Head of caudate nucleus (tissue), 42 donors: ENCODE data around the gene MARK1.
A peak's percentile ranks its signal among the peaks of the same experiment; 100 is the strongest.
"Not testable (repeated sequence)": the region's sequence is repeated elsewhere in the genome, so short reads cannot be mapped to it uniquely, and the experiment has no call there.

Source experiments
- DNase-seq, 42 donors: peaks; one replicate each; pipeline versions ENCODE4 v3.0.0 to v3.0.0-alpha.2; 2020 to 2021; ENCODE audit warnings: mixed read lengths in 7 of 42
- intact Hi-C: fragments of 100-400 bp; cut with DNase I; formaldehyde crosslinking; loops from one replicate; pipeline ENCODE4 v1.15.0; 2022

Gene MARK1

DNA sequence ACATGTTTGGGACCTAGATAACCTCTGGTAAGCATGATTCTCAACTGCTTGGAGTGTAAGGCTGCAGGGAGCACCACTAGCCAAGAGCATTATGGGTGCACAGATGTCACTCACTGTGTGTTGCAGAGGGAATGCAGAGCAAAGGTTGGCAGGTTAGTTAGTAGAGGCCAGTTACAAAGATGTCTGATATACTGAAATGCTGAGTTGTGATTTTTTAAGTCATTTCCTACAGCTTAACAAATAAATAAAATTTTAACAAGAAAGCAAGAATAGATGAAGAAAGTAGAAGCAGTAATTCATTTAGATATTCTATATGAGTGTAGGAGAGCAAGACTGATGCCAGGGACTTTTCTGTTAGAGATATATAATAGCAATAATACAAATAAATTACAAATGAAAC, 64.8 kb downstream of the MARK1 start:
- no peak for DNase-seq
- intact Hi-C loops: no loop called here

DNA sequence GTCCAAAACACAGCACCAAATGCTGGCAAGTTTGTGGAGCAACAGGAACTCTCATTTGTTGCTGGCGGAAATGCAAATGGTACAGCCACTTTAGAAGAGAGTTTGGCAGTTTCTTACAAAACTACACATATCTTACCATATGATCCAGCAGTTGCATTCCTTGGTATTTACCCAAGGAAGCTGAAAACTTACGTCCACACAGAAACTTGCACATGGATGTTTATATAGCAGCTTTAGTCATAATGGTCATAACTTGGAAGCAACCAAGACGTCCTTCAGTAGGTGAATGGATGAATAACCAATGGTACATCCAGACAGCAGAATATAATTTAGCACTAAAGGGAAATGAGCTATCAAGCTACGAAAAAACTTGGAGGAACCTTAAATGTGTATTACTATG, 66.4 kb downstream of the MARK1 start:
- no peak for DNase-seq
- intact Hi-C loops: no loop called here

DNA sequence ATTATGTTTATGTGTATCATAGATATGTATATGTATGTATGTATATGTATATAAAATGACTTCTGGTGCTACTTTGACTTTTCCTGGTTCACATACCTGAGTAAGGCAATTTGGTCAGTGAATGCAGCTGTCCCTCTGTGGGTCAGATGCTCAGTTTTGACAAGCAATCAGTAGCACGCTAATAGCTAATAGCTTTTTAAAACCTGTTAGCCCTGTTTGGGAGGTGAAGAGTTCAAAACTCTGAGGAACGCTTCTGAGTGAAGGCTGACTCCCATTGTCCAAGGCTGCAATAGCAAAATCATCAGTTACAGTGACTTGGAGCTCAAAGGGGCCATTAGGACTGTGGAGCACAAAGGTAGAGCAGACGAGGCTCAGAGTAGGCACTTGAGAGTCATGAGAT, 67.2 kb downstream of the MARK1 start:
- intact Hi-C loops: no loop called here
- DNase-seq: no peak

DNA sequence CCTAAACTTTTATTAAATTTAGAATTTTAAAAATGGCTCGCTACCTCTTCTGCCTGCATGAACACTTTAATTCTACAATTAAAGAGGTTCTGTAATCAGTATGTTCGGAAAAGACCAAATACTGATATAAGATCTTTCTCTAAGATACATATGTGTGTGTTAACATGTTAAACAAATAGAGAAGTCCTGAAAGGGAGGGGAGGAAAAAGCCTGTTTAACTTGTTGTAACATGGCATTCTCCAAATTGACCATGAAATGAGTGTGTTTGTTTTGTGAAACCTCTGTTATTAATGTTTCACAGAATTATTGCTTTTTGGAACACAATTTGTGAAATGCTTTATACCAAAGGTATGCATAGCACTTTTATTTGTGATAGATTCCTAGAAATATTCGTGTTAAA, 77.0 kb downstream of the MARK1 start:
- no peak for DNase-seq
- intact Hi-C loops: no loop called here

DNA sequence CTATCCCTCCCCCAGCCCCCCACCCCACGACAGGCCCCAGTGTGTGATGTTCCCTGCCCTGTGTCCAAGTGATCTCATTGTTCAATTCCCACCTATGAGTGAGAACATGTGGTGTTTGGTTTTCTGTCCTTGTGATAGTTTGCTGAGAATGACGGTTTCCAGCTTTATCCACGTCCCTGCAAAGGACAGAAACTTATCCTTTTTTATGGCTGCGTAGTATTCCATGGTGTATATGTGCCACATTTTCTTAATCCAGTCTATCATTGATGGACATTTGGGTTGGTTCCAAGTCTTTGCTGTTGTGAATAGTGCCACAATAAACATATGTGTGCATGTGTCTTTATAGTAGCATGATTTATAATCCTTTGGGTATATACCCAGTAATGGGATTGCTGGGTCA, 77.7 kb downstream of the MARK1 start:
- DNase-seq, intact Hi-C loops: not testable (repeated sequence)

DNA sequence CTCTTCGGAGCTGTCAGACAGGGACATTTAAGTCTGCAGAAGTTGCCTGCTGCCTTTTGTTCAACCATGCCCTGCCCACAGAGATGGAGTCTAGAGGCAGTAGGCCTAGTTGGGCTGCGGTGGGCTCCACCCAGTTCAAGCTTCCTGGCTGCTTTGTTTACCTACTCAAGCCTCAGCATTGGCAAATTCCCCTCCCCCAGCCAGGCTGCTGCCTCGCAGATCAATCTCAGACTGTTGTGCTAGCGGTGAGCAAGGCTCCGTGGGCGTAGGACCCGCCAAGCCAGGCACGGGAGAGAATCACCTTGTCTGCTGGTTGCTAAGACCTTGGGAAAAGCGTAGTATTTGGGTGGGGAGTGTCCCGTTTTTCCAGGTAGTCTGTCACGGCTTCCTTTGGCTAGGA, 83.2 kb downstream of the MARK1 start:
- DNase-seq, intact Hi-C loops: not testable (repeated sequence)

DNA sequence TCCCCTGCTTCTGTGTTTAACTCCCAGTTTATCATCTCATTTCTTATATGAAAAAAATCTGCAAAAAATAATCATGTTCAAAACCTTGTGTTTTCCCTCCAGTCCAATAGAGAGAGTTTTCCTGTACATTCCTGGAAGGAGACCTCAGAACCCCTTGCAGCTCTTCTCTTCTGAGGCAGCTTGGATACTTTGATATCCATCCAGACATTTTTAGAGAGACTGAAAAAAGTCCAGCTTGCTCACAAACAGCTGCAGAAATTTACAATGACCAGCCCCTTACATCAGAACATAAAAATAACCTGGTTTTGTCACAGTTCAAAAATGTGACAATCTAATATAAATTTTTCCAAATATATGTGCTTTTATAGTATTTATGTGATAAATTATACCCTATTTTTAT, 88.9 kb downstream of the MARK1 start:
- intact Hi-C loops: no loop called here
- DNase-seq: no peak

DNA sequence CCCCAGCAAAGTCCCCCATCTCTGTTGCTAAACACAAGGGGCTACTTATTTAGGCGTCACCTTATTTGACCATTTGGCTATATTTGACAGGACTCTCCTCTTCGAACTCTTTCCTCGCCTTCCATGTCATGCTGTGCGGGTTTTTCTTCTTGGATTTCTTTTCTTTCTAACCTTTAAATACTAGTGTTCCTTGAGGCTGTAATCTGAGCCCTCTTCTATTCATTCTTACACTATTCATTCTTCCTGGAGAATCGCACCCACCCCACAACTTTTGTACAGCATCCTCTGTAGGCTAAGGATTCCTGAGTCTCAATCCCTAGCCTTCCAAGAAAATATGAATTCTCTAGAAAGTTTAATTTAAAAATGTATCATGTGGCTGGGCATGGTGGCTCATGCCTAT, 100.5 kb downstream of the MARK1 start:
- DNase-seq: no peak

DNA sequence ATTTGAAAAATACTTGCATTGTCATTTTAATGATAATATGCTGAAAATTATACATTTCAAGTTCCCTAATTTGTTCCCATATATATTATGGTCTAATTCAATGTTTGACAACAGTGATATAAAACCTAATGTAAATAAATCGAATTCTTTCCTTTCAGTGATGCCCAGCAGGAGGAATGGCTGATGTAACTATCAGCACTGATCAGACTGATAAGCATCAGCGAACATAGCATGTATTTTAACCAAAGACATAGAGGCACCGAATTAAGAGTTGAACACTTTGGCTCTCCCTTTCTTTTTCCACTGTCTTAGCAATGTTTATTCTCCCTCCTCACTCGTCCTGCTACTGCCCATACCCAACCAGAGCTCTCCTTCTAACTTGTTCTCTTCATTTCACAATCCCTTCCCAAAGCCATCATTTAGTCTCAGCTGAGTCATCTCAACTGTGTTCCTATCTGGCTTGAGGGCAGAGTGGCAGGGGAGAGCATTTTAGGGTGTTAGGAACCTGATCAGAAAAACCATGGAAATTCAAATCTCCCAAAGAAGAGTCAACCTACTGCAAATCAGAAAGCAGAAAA, 103.4 kb downstream of the MARK1 start:
- intact Hi-C loops: no loop called here
- DNase-seq: no peak

More for the DNA sequence above, 100.5 kb downstream of the MARK1 start:
- intact Hi-C loops: no loop called here

DNA sequence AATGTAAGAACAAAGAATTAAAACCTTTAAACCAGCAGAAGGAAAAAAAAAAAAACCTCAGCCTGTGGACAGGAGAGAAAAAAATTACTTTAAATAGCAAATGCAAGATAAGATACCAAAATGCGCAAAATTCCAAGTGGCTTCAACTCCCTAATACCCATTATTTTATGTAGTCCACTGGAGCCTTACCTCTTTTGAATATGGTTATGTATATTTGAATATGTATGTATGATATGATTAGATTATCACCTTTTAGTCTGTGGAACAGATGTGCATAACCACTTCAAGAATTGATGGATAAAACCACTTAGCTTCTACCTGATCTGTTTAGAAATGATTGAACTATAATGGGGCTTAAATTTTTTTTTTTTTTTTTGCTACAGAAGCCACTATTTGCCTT, 109.8 kb downstream of the MARK1 start:
- intact Hi-C loops: no loop called here
- no peak for DNase-seq

DNA sequence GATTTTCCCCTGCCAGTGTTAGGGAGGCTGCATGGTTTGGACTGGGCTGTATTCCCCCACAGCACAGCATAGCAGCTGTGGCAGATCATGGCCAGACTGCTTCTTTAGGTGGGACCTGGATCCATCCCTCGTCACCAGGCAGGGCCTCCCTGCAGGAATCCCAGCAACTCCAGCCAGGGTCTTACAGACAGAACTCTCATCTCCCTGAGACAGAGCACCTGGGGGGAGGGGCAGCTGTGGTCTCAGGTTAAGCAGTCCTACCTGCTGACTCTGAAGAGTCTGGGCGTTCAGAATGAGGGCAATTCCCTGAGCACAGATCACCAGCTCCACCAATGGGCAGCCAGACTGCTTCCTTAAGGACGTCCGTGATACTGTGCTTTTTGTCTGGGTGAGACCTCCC, 114.3 kb downstream of the MARK1 start:
- no peak for DNase-seq
- intact Hi-C loops: no loop called here

DNA sequence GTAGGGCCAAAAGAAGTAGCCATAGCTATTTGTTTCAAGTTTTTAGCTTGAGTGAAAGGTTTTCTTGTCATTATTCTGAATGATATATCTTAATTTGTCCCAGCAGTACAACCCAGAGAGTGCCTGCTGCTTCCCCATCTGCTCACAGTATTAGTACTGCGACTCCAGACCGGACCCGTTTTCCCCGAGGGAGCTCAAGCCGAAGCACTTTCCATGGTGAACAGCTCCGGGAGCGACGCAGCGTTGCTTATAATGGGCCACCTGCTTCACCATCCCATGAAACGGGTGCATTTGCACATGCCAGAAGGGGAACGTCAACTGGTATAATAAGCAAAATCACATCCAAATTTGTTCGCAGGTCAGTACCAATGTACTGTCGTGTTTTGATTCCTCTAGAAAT, 125.1 kb downstream of the MARK1 start:
- intact Hi-C loops: no loop called here
- DNase-seq: no peak

DNA sequence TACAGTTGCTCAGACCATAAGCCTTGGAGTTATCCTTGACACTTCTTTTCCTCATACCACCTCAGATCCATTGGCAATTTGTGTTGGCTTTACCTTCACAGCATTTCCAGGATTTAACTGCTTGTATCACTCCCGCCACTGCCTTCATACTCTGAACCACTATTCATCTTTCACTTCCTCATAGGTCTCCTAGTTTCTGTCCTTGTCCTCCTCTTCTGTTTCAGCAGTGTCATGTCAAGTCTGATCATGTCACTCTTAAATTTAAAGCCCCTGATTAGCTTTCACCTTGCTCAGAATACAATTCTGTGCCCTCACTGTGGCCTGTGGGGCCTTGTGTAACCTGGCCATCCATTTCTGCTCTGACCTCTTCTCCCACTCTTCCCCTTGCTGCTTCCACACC, 127.6 kb downstream of the MARK1 start:
- intact Hi-C loops: no loop called here
- no peak for DNase-seq

DNA sequence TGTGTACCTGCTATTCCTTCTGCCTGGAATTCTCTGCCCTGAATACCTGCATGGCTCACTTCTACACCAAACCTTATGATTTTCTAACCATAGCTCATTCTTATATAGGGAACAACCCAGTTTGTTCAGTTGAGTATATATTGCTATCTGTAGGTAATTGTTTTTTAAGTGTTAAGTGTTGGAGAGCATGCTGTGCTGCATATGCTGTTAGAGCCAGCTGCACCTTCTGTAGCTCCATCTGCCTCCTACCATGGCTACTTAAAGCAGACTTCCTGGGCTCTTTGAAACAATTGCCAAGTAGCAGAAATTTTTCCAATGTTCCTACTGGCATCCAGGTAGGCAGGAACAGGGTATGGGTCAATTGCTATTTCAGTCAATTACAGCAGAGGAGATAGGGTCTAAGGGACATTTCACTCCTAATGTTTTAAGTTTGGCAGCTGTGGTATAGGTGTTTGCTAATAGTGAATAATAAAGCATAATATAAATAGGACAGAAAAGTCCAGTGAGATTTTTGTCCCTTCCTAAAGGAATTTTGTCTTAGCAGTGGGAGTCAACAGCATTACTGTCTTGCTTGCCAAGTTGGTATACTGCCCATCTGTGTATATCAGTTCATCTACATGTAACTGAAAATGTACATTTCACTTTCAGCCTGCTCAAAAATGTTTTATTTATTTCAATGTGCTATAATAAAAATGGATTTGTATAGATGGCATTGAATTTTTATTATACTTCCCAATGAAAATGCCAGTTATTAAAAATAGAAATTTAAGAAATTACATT, 128.2 kb downstream of the MARK1 start:
- no peak for DNase-seq
- intact Hi-C loops: no loop called here

DNA sequence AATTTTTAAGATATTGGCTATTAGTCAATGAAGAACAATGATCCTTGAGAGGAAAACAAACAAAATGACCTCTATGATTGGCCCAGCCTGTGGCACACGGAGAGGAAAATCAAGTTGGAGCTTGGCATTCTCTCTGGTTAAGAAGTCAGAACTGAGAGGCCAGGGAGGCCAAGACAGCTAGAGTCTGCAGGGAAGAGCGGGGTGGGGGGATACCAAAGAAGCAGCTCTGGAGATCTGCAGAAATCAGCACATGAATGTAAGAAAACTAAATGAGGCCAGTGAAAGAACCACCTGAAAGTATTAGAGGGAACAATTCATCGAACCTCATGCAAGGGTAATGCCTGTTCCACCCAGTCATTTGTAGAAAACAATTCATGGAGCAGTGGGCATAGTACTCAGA, 138.4 kb downstream of the MARK1 start:
- intact Hi-C loops: no loop called here
- DNase-seq: no peak

DNA sequence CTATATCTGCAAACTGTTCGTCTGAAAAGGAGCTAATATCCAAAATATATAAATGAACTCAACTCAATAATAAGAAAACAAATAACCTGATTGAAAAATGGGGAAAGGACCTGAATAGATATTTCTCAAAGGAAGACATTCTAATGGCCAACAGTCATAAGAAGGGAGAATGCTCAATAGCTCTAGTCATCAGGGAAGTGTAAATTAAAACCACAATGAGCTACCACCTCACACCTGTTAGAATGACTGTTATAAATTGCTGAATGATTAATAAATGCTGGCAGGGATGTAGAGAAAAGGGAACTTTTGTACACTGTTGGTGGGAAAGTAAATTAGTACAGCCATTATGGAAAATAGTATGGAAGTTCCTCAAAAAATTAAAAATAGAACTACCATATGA, 141.1 kb downstream of the MARK1 start:
- intact Hi-C loops: no loop called here
- no peak for DNase-seq

DNA sequence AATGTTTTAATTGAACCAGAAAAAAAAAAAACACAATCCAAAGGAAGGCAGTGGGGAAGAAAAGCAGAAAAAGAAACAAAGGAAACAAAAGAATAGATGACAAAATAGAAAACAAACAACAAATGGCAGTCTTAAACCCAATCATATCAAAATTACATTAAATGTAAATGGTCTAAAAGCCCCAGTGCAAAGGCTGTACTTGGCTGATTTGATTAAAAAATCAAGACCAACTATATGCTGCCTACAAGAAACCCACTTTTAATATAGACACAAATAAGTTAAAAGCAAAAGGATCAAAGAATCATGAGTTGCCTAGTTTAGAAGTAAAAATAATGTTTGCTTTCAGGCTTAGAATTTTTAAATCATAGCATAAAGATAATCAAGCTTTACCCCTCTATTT, 142.4 kb downstream of the MARK1 start:
- no peak for DNase-seq
- intact Hi-C loops: no loop called here

DNA sequence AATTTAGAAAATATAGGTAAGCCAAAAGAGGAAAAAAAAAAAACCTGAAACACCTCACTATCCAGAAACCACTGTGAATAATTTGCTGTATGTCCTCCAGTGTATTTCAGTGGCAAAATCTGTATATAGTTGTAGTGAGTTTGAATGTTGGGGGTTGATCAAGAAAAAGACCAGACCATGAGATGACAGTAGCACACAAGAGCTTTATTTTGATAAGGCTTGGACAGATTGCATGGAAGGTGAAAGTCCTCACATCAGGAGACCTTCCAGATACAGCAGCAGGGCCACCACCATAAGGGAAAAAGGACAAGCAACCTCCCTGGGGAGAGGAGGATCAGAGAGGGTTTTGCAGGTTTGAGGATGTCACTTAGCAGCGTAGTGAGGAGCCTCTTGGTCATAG, 146.0 kb downstream of the MARK1 start:
- DNase-seq: no peak
- intact Hi-C loops: no loop called here

DNA sequence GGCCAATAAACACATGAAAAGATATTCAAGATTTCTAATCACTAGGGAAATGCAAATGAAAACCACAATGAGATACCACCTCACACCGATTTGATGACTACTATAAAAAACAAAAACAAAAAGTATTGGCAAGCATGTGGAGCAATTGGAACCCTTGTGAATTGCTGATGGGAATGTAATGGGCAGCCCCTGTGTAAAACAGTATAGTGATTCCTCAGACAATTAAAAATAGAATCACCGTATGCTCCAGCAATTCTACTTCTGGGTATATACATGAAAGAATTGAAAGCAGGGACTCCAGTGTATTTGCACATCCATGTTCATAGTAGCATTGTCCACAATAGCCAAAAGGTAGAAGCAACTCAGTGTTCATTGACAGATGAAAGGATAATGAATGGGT, 149.3 kb downstream of the MARK1 start:
- intact Hi-C loops: no loop called here
- no peak for DNase-seq

DNA sequence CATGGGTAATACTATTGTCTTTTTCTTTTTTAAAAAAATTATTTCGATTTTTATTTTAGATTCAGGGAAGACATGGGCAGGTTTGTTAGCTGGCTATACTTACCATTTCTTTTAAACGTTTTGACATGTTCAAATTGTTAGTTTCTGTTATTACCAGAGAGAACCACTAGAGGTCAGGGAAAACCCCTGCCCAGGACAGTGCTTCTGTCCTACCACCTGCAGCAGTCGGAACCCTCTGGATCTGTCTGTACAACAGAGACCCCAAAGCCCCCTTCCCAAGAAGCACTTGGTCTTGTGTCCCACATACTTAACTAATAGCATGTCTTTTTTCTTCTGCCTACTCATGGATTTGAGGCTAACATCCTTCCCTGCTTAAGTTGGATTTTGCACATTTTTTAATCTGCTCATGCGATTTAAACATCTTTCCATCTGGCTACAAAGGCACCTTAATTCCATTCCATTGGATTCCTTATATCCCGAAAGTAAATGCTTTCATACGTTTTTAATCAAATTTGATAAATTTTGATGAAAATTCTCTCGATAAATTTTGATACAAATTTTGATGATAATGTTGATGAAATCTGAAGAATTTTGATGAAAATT, 152.2 kb downstream of the MARK1 start:
- DNase-seq: peak in 12 of 42 donors; percentile 15 to 63 (median 41)
- intact Hi-C loops: loop anchor here (10.0 kb wide), 1 partner anchor 55 kb away; no protein-coding TSS in a partner anchor
